Mucosa of rectum (tissue), 2 donors: ENCODE data around the gene KCNE4.

Experiments
- H3K27ac ChIP-seq, 2 donors: one replicate each; pipeline ENCODE4 v1.7.0; 2013; ENCODE audit warnings: inconsistent platforms in 2 of 2, low read depth in 2 of 2, low read length in 2 of 2
- H3K27me3 ChIP-seq, 2 donors: one replicate each; pipeline ENCODE4 v1.7.0; 2013; ENCODE audit warnings: low read length in 2 of 2; ENCODE audit not compliant: control insufficient read depth in 2 of 2, insufficient read depth in 2 of 2
- H3K36me3 ChIP-seq, 2 donors: one replicate each; pipeline ENCODE4 v1.7.0; 2013; ENCODE audit warnings: low read length in 2 of 2; ENCODE audit not compliant: control insufficient read depth in 2 of 2, insufficient read depth in 2 of 2
- H3K4me1 ChIP-seq, 2 donors: one replicate each; pipeline ENCODE4 v1.7.0; 2013; ENCODE audit warnings: low read length in 2 of 2, mild to moderate bottlenecking in 1 of 2; ENCODE audit not compliant: control insufficient read depth in 2 of 2, insufficient read depth in 2 of 2
- H3K4me3 ChIP-seq, 2 donors: one replicate each; pipeline ENCODE4 v1.7.0; 2013; ENCODE audit warnings: low read length in 2 of 2
- H3K9ac ChIP-seq, 2 donors: one replicate each; pipeline ENCODE4 v1.7.0; 2013; ENCODE audit warnings: low read length in 2 of 2, low read depth in 1 of 2, mild to moderate bottlenecking in 1 of 2
- H3K9me3 ChIP-seq, 2 donors: one replicate each; pipeline ENCODE4 v1.7.0; 2013; ENCODE audit warnings: low read length in 2 of 2; ENCODE audit not compliant: control insufficient read depth in 2 of 2
- donor health status: healthy.
- donor health status: Normal muscosa, but diverticular disease.

The KCNE4 gene

DNA sequence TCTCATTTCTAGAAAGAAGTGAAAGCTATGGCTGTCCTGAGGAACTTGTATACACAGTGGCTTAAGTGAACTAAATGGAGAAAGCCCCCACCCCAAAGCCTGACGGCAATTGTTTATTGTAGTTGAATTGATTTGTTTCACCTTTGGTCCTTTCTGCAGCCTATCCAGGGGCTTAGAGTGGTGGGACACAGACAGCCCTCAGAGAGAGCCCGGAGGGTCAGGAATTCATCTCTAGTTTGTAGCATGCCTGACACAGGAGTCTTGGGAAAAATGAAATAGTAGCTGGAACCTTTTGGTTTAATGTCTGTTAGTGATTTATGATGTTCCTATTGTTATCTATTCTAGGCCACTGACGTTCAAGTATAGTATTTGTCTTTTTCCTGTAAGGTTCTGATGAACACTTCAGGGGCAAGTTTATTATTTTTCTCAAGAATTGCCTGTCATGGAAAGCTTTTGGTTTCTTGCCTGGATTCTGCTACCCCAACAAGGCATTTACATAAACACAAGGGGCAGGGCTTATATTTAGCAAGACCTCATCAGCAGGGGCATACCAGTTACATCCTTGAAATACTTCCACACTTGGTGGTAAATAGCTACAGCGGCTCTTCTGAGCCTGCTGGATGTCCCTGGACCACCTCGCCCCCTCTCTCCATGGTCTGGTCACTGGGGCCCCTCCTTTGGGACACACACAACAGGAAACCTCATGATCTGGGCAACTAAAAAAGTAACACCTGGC, 44.4 kb downstream of the KCNE4 start:
- peaks cover 0 to 6% of the 10 kb centered on the region in 2 donors for H3K4me1 ChIP-seq
- H3K36me3 ChIP-seq, result no peaks in the 10 kb centered on the region
- H3K27me3 ChIP-seq, result no peaks in the 10 kb centered on the region
- no peak overlapping the region for H3K9ac ChIP-seq
- H3K27ac ChIP-seq, result no peak overlapping the region
- H3K9me3 ChIP-seq, result no peaks in the 10 kb centered on the region
- no peak overlapping the region for H3K4me3 ChIP-seq

DNA sequence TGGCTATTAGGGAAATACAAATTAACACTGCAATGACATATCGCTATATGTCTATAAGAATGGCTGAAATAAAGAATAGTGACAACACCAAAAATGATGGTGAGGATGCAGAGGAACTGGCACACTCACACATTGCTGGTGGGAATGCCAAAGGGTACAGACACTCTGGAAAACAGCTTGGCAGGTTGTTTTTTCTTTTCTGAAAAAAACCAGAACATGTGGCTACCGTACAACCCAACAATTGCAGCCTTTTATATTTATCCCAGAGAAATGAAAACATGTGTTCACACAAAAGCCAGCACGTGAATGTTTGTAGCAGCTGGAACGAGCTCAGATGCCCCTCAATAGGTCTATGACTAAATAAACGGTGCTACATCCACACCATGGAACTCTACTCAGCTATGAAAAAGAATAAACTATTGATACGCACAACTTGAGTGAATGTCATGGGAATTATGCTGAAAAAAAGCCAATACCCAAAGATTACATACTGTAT, 45.9 kb downstream of the KCNE4 start:
- H3K9me3 ChIP-seq, result no peaks in the 10 kb centered on the region
- H3K4me1 ChIP-seq, result peaks cover 0 to 6% of the 10 kb centered on the region in 2 donors
- no peak overlapping the region for H3K4me3 ChIP-seq
- no peaks in the 10 kb centered on the region for H3K36me3 ChIP-seq
- H3K27me3 ChIP-seq, result no peaks in the 10 kb centered on the region
- H3K9ac ChIP-seq, result no peak overlapping the region
- H3K27ac ChIP-seq, result no peak overlapping the region

GRCh38 chr2:223099561-223099960, 47.6 kb downstream of the KCNE4 start:
- Histone ChIP-seq H3K4me1 (peaks cover 0 to 6% of the 10 kb centered on the region in 2 donors), H3K36me3 (no peaks in the 10 kb centered on the region), H3K27ac (no peak overlapping the region), H3K27me3 (no peaks in the 10 kb centered on the region), H3K9me3 (no peaks in the 10 kb centered on the region), H3K9ac (no peak overlapping the region), H3K4me3 (no peak overlapping the region)

GRCh38 chr2:223100061-223100511, 48.1 kb downstream of the KCNE4 start:
- Histone ChIP-seq H3K27ac (no peak overlapping the region), H3K36me3 (no peaks in the 10 kb centered on the region), H3K9ac (no peak overlapping the region), H3K9me3 (no peaks in the 10 kb centered on the region), H3K4me1 (peaks cover 0 to 6% of the 10 kb centered on the region in 2 donors), H3K4me3 (no peak overlapping the region), H3K27me3 (no peaks in the 10 kb centered on the region)

DNA sequence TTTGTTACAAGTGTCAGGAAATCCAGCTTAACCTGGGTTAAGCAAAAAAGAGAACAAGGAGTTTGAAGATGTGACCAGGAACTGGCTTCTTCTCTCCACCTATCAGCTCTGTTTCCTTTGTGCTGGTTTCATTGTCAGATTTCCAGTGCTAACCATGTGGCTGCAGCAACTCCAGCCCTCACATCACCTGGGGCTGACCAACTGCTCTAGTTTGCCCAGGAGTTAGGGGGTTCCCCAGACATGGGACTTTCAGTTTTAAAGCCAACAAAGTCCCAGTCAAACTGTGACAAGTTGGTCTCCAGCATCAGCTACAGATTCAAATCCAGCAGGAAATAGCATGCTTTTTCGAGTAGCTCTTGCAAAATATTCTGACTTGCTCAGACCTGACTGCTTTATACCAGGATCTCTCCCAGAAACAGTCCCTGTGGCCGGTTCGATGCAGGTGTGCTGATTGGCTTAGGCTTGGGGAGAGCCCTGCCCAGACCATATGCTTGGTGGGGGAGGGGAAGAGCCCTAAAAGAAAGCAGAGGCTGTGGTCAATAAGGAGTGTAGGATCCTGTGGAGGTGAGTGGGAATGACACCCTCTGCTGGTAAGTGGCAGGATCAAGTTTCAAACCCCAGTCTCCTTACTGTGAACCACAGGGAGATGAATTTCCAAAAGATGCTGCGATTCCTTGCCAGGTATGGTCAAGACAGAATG, 49.5 kb downstream of the KCNE4 start:
- Histone ChIP-seq H3K36me3 (no peaks in the 10 kb centered on the region), H3K9me3 (no peaks in the 10 kb centered on the region), H3K27ac (no peak overlapping the region), H3K4me3 (no peak overlapping the region), H3K4me1 (peaks cover 0 to 6% of the 10 kb centered on the region in 2 donors), H3K27me3 (no peaks in the 10 kb centered on the region), H3K9ac (no peak overlapping the region)

- no peaks in the 10 kb centered on the region for H3K27me3 ChIP-seq
- no peaks in the 10 kb centered on the region for H3K36me3 ChIP-seq
- H3K4me1 ChIP-seq, result peaks cover 0 to 6% of the 10 kb centered on the region in 2 donors
- H3K27ac ChIP-seq, result no peak overlapping the region
- H3K9ac ChIP-seq, result no peak overlapping the region
- H3K9me3 ChIP-seq, result no peaks in the 10 kb centered on the region
- no peak overlapping the region for H3K4me3 ChIP-seq
Measured at GRCh38 chr2:223102040-223102400, 50.0 kb downstream of the KCNE4 start.

- peaks cover 0 to 6% of the 10 kb centered on the region in 2 donors for H3K4me1 ChIP-seq
- H3K27ac ChIP-seq, result no peak overlapping the region
- no peaks in the 10 kb centered on the region for H3K36me3 ChIP-seq
- H3K27me3 ChIP-seq, result no peaks in the 10 kb centered on the region
- H3K9me3 ChIP-seq, result no peaks in the 10 kb centered on the region
- H3K4me3 ChIP-seq, result no peak overlapping the region
- H3K9ac ChIP-seq, result no peak overlapping the region
Measured at GRCh38 chr2:223102450-223102849, 50.5 kb downstream of the KCNE4 start.

- Histone ChIP-seq H3K36me3 (no peaks in the 10 kb centered on the region), H3K4me3 (no peak overlapping the region), H3K9me3 (no peaks in the 10 kb centered on the region), H3K4me1 (peaks cover 0 to 4% of the 10 kb centered on the region in 2 donors), H3K27me3 (no peaks in the 10 kb centered on the region), H3K27ac (no peak overlapping the region), H3K9ac (no peak overlapping the region)
Measured at GRCh38 chr2:223104336-223105132, 52.5 kb downstream of the KCNE4 start.
